Heart right ventricle (tissue), 16 donors: ENCODE data around the gene SUCLG1. TPM values are rescaled to one million over a fixed set of nuclear protein-coding genes. Genes with fewer than 3 reads are reported as not detected.

Experiments used
- ATAC-seq, 8 donors: fragments of 200-7000 bp; cut with Tn5 transposase; one replicate each; pipeline ENCODE4 v1.9.1; 2020; ENCODE audit warnings: mild to moderate bottlenecking in 8 of 8, moderate library complexity in 8 of 8, moderate number of reproducible peaks in 1 of 8
- DNase-seq, 2 donors: peaks; one replicate each; pipeline ENCODE4 v3.0.0-alpha.2; 2020
- H3K27ac ChIP-seq, 10 donors: fragments of 200-600 bp; sonication (generic) in 2 of 10; one replicate each; pipeline versions ENCODE4 v1.5.0 to v1.8.0; 2020 to 2022; ENCODE audit warnings: mild to moderate bottlenecking in 3 of 10
- H3K27me3 ChIP-seq, 7 donors: fragments of 200-600 bp; one replicate each; pipeline ENCODE4 v1.8.0; 2021 to 2022; ENCODE audit warnings: mild to moderate bottlenecking in 2 of 7
- H3K36me3 ChIP-seq, 9 donors: fragments of 200-600 bp; sonication (generic) in 1 of 9; one replicate each; pipeline versions ENCODE4 v1.5.0 to v1.8.0; 2020 to 2022; ENCODE audit warnings: mild to moderate bottlenecking in 2 of 9
- H3K4me1 ChIP-seq, 9 donors: fragments of 200-600 bp; sonication (generic) in 1 of 9; one replicate each; pipeline versions ENCODE4 v1.5.0 to v1.8.0; 2020 to 2022; ENCODE audit warnings: mild to moderate bottlenecking in 4 of 9
- H3K4me3 ChIP-seq, 10 donors: fragments of 200-600 bp; sonication (generic) in 2 of 10; one replicate each; pipeline versions ENCODE4 v1.5.0 to v1.8.0; 2020 to 2022; ENCODE audit warnings: mild to moderate bottlenecking in 7 of 10, moderate library complexity in 2 of 10
- H3K9me3 ChIP-seq, 11 donors: fragments of 200-600 bp in 10 of 11; sonication (generic) in 2 of 11; one replicate each; pipeline versions ENCODE4 v1.5.0 to v1.8.0; 2013 to 2022; ENCODE audit warnings: mild to moderate bottlenecking in 2 of 11, control low read depth in 1 of 11, moderate library complexity in 1 of 11
- WGBS, 2 donors: extraction: QIAGEN DNeasy Blood & Tissue Kit; methylation state at CpG; one replicate each; pipeline ENCODE4 v1.1.7; 2013; ENCODE audit warnings: inconsistent platforms in 1 of 2; 5-methylcytosine and 5-hydroxymethylcytosine counted together
- intact Hi-C, 10 donors: fragments of 100-400 bp; cut with DNase I; formaldehyde crosslinking; loops; one replicate each; pipeline versions ENCODE4 v1.11.1 to v1.14.2; 2022
- polyA plus RNA-seq, 2 donors: library from polyadenylated mRNA; stranded (reverse); fragments of 200-250 nt; gene quantifications; one replicate each; pipeline ENCODE4 v1.2.3, GENCODE V29; 2013
- total RNA-seq, 10 donors: library from RNA; stranded (reverse); fragmentation: NEBNext Ultra II Directional in 3 of 10; extraction: Animal tissue kit (Norgen Biotek cat#: 25700) in 3 of 10; gene quantifications; one replicate each; pipeline versions ENCODE4 v1.2.1 to v1.2.4, GENCODE V29; 2021 to 2023
- TF ChIP-seq, protein P1 (sequence below), 9 donors: fragments of 200-600 bp; sonication (generic) in 2 of 9; IDR thresholded peaks; one replicate each; pipeline versions ENCODE4 v1.5.0 to v1.8.0; 2021 to 2022; ENCODE audit warnings: antibody characterized with exemption in 9 of 9, mild to moderate bottlenecking in 5 of 9, moderate library complexity in 1 of 9
- donor health status: Arrhythmogenic right ventricular cardiomyopathy.
- donor health status: ischemic (EF 13 %, LVEDD 7.1; RV severe dilation, severe dysfunction).
- donor health status: healthy with polysubstance abuse.
- donor health status: DM: no; HTN: yes; CAD: no.
- donor health status: DM: no; HTN: no; CAD: no.
- donor health status: ischemic (EF 25% LVEDD 6.9; RV normal size, moderate dysfunction).
- donor health status: ischemic (EF 25% LVEDD 5.7; RV mildly dilated, moderate dysfunction).
- donor health status: healthy.
- donor health status: DM: yes; HTN: yes; CAD: no.
- donor health status: Ischemic cardiomyopathy.
- donor health status: ischemic (EF 35%, LVEDD 5.7; RV mildly dilated, moderate dysfunction).
- donor health status: nonischemic (EF 11% LVEDD 7.7; RV severe dilation, severe dysfunction).
- donor health status: DM: yes; HTN: yes; CAD: no.
- donor health status: PGD.
- donor health status: ischemic (EF 29% LVEDD 5.4; RV normal size, mild dysfunction).
- donor health status: nonischemic (EF 23%, LVEDD 6.1; RV moderate dilation, normal function).

SUCLG1 gene
- total and polyA plus RNA-seq, 12 donors = 195 to 330 (median 284) TPM

DNA sequence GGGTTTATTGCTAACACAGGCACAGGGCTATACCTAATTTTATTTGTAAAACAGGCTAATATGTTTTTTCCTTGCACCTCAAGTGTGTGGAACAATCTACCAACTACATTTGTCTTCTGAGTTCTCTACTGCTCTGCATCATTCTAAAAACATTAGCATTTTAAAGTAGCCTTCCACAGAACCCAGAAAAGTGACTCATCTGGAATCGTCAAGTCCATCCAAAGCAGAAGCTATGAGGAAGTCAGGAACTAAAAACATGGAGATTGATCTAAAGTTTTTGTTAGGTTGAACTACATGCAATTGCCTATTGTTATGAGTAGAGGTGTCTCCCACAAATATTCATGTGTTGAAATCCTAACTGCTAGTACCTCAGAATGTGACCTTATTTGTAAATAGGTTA lies 70.9 kb downstream of the SUCLG1 start:
- Histone ChIP-seq H3K36me3 (no peaks in the 10 kb centered on the region), H3K27ac (no peak overlapping the region), H3K9me3 (peaks cover 0 to 6% (median 0%) of the 10 kb centered on the region in 11 donors), H3K4me3 (no peak overlapping the region), H3K4me1 (no peaks in the 10 kb centered on the region), H3K27me3 (peaks cover 0 to 11% (median 7%) of the 10 kb centered on the region in 7 donors)
- intact Hi-C loops = no loop called here
- ATAC-seq = no peak
- no peak for DNase-seq
- WGBS, 2 donors = 61 to 70% methylated on average over 1 of the region's 1 CpG
- TF ChIP-seq, protein P1, sequence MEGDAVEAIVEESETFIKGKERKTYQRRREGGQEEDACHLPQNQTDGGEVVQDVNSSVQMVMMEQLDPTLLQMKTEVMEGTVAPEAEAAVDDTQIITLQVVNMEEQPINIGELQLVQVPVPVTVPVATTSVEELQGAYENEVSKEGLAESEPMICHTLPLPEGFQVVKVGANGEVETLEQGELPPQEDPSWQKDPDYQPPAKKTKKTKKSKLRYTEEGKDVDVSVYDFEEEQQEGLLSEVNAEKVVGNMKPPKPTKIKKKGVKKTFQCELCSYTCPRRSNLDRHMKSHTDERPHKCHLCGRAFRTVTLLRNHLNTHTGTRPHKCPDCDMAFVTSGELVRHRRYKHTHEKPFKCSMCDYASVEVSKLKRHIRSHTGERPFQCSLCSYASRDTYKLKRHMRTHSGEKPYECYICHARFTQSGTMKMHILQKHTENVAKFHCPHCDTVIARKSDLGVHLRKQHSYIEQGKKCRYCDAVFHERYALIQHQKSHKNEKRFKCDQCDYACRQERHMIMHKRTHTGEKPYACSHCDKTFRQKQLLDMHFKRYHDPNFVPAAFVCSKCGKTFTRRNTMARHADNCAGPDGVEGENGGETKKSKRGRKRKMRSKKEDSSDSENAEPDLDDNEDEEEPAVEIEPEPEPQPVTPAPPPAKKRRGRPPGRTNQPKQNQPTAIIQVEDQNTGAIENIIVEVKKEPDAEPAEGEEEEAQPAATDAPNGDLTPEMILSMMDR (IDR thresholded peaks at IDR 0.05) = no peak

DNA sequence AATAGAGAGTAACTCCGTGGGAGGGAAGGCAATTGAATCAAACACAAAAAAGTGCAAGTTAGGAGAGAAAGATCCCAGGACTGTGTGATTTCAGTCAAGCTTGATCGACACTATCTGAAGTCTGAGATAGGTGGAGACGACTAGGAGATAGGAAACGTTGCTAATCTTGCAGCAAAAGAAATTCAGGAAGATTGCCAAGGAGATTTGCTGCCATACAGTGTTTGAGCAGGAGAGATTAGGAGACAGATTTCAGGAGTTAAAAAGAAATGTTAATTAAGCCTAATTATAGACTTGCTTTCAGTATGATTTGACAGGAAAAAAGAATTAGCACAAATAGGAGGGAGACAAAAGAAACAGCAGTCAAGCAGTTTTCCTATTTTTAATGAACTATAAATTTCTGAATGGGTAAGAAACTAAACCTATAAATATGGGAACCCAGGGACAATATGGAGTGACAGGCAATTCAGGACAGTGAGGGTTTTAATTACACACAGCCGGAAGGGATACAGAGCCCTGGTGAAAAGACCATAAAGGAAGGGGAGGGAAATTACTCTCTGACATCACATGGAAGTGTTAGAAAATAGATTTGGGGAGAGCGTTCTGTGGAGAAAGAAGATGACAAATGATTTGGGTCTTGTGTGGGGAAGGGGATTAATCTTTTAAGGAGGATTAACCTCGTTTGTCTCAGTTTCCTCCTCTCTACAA lies 72.6 kb downstream of the SUCLG1 start:
- H3K36me3 ChIP-seq = no peaks in the 10 kb centered on the region
- no peak overlapping the region for H3K4me3 ChIP-seq
- peaks cover 0 to 11% (median 7%) of the 10 kb centered on the region in 7 donors for H3K27me3 ChIP-seq
- H3K9me3 ChIP-seq = peaks cover 0 to 6% (median 0%) of the 10 kb centered on the region in 11 donors
- 8% methylated on average over 7 of the region's 7 CpGs for WGBS, 2 donors
- no peak for DNase-seq
- H3K4me1 ChIP-seq = no peaks in the 10 kb centered on the region
- ATAC-seq = no peak
- H3K27ac ChIP-seq = no peak overlapping the region
- TF ChIP-seq, protein P1 (IDR thresholded peaks at IDR 0.05) = no peak
- intact Hi-C loops = no loop called here

DNA sequence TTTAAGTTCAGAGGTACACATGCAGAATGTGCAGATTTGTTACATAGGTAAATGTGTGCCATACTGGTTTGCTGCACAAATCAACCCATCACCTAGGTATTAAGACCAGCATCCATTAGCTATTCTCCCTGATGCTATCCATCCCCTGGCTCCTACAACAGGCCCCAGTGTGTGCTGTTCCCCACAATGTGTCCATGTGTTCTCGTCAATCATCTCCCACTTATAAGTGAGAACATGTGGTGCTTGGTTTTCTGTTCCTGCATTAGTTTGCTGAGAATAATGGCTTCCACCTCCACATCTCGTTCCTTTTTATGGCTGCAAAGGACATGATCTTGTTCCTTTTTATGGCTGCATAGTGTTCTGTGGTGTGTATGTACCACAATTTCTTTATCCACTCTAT lies 75.8 kb downstream of the SUCLG1 start:
- ATAC-seq (no peak), DNase-seq (no peak)
- WGBS, 2 donors = 76 to 79% methylated on average over 2 of the region's 2 CpGs
- H3K27ac ChIP-seq = no peak overlapping the region
- no peaks in the 10 kb centered on the region for H3K4me1 ChIP-seq
- H3K9me3 ChIP-seq = peaks cover 0 to 6% (median 0%) of the 10 kb centered on the region in 11 donors
- intact Hi-C loops = no loop called here
- no peaks in the 10 kb centered on the region for H3K36me3 ChIP-seq
- H3K27me3 ChIP-seq = peaks cover 0 to 11% (median 3%) of the 10 kb centered on the region in 7 donors
- no peak overlapping the region for H3K4me3 ChIP-seq
- TF ChIP-seq, protein P1 (IDR thresholded peaks at IDR 0.05) = no peak

DNA sequence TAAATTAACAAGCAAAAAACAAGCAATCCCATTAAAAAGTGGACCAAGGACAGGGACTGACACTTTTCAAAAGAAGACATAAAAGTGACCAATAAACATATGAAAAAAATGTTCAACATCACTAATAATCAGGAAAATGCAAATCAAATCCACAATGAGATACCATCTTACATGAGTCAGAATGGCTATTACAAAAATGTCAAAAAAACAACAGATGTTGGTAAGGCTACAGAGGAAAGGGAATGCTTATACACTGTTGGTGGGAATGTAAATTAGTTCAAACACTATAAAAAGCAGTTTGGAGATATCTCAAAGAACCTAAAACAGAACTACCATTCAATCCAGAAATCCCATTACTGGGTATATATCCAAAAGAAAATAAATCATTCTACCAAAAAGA lies 78.2 kb downstream of the SUCLG1 start:
- intact Hi-C loops = no loop called here
- Histone ChIP-seq H3K9me3 (peaks cover 0 to 6% (median 0%) of the 10 kb centered on the region in 11 donors), H3K27me3 (peaks cover 0 to 7% (median 0%) of the 10 kb centered on the region in 7 donors), H3K36me3 (no peaks in the 10 kb centered on the region), H3K4me1 (no peaks in the 10 kb centered on the region), H3K4me3 (no peak overlapping the region), H3K27ac (no peak overlapping the region)
- no peak for ATAC-seq
- TF ChIP-seq, protein P1 (IDR thresholded peaks at IDR 0.05) = no peak
- DNase-seq = no peak
